Breast epithelium (tissue), 3 donors: ENCODE results near the gene MSL3.

ENCODE experiments used
- CTCF ChIP-seq, 3 donors: fragments of 450-650 bp; IDR thresholded peaks; one replicate each; pipeline ENCODE4 v1.5.1; 2016 to 2017; ENCODE audit warnings: antibody characterized with exemption in 3 of 3, mild to moderate bottlenecking in 3 of 3, moderate library complexity in 3 of 3
- POLR2A ChIP-seq: fragments of 450-650 bp; IDR thresholded peaks from one replicate; pipeline ENCODE4 v1.6.1; 2016; ENCODE audit warnings: antibody characterized with exemption, mild to moderate bottlenecking, moderate library complexity
- POLR2AphosphoS5 ChIP-seq, 3 donors: sonication (generic); formaldehyde crosslinking; IDR thresholded peaks; one replicate each; pipeline ENCODE4 v1.6.1; 2017; ENCODE audit warnings: antibody characterized with exemption in 3 of 3

- TF ChIP-seq CTCF (IDR thresholded peaks at IDR 0.05) = no peak
- TF ChIP-seq POLR2AphosphoS5 (IDR thresholded peaks at IDR 0.05) = no peak
- TF ChIP-seq POLR2A = no peak
These were observed 12.2 kb upstream of the MSL3 start for GRCh38 chrX:11745881-11746280.
